Astrocyte of the hippocampus (primary cell): ENCODE results near the gene CDK11A.

ENCODE experiments used
- DNase-seq: peaks from one replicate; pipeline ENCODE4 v3.0.0; 2011; ENCODE audit warnings: low read depth, low spot score

CDK11A gene

GRCh38 chr1:1724035-1724864 is at the start of gene CDK11A:
TSS of gene CDK11A (minus strand) at chr1:1724357. CDS start at chr1:1722818, 1,539 bp downstream.
- DNase-seq: peak; percentile 100

- no peak for DNase-seq
Observed at GRCh38 chr1:1773874-1774273, 49.7 kb upstream of the CDK11A start.

- no peak for DNase-seq
Observed at GRCh38 chr1:1771096-1771495, 46.9 kb upstream of the CDK11A start.

GRCh38 chr1:1770102-1770501 is 45.9 kb upstream of the CDK11A start:
- DNase-seq: no peak

GRCh38 chr1:1768249-1768992 is 44.3 kb upstream of the CDK11A start:
- no peak for DNase-seq

- DNase-seq: no peak
Observed at GRCh38 chr1:1764876-1765470, 40.8 kb upstream of the CDK11A start.

GRCh38 chr1:1763657-1764621 is 39.8 kb upstream of the CDK11A start:
- no peak for DNase-seq

- no peak for DNase-seq
Observed at GRCh38 chr1:1761504-1762376, 37.6 kb upstream of the CDK11A start.

- no peak for DNase-seq
Observed at GRCh38 chr1:1760715-1761114, 36.6 kb upstream of the CDK11A start.

- no peak for DNase-seq
Observed at GRCh38 chr1:1760345-1760650, 36.1 kb upstream of the CDK11A start.

- no peak for DNase-seq
Observed at GRCh38 chr1:1759456-1760344, 35.5 kb upstream of the CDK11A start.

- no peak for DNase-seq
Observed at GRCh38 chr1:1758692-1759455, 34.7 kb upstream of the CDK11A start.

GRCh38 chr1:1758059-1758621 is 34.0 kb upstream of the CDK11A start:
- no peak for DNase-seq

- DNase-seq: no peak
Observed at GRCh38 chr1:1757422-1758058, 33.4 kb upstream of the CDK11A start.

- DNase-seq: no peak
Observed at GRCh38 chr1:1756661-1757421, 32.7 kb upstream of the CDK11A start.

- DNase-seq: no peak
Observed at GRCh38 chr1:1755852-1756251, 31.7 kb upstream of the CDK11A start.

GRCh38 chr1:1755426-1755825 is 31.3 kb upstream of the CDK11A start:
- DNase-seq: no peak
